Ecto neural progenitor cell (in vitro differentiated cells): ENCODE measurements around the gene LCN1.
A peak's percentile ranks its signal among the peaks of the same experiment; 100 is the strongest.

Experiments
- DNase-seq: peaks from one replicate; pipeline ENCODE4 v3.0.0-alpha.2; 2018; ENCODE audit warnings: low spot score

Gene LCN1

DNA sequence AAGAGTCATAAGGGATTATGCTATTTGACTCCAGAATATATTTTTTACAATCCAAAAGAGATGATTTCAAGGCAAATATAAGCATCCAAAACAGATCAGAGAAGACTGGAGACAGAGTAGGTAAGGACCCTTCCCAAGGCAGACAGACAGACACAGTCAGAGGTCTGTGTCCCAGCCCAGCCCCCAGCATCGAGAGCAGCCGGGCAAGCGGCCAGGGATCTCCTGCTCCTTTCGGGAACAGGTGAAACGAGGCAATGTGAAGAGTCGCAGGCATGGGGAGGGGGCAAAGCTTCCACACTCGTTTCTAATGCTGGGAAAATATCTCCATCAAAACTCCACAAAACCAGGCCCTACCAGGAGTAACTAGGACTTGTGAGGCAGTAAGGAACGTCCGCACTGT lies 46.1 kb downstream of the LCN1 start:
- no peak for DNase-seq

DNA sequence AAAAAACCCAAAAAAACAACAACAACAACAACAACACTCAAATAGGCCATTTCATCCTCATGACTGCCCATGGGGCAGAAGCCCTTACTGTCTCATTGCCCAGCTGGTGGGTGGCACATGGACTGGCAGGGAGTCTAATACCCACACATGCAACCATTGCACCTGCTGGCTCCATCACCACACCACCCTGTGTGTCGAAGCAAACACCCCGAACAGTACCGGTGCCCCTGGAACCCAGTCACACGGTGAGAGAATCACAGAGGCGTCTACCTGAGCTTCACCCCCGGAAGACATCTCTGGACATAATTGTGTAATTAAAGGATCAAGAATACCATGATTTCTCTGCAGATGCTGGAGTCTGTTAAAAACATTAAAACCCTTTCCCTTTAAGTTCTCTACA lies 46.8 kb downstream of the LCN1 start:
- DNase-seq = no peak

DNA sequence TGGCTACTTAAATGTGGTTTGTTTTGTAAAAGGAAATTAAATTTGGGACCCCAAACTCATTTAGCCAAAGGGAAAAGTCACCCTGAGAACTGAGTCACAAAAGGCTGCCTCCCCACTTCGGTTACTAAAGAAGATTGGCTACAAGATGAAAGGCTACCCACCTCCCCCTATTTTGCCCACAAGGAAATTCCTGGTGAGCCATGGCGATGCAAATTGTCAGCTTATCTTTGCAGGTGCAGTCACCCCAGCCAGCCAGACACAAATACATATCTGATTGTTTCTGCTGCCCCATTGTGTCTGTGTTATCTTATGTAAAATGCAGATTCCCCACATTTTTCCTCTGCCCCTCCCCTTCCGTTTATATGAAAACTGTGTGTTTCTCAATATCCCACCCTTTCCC lies 49.2 kb downstream of the LCN1 start:
- DNase-seq = no peak

- DNase-seq = no peak
These were observed 51.0 kb downstream of the LCN1 start for GRCh38 chr9:135572233-135572632.

- DNase-seq = no peak
These were observed 51.9 kb downstream of the LCN1 start for GRCh38 chr9:135573124-135573523.

- peak; percentile 42 for DNase-seq
These were observed 53.1 kb downstream of the LCN1 start for GRCh38 chr9:135574331-135574730.

DNA sequence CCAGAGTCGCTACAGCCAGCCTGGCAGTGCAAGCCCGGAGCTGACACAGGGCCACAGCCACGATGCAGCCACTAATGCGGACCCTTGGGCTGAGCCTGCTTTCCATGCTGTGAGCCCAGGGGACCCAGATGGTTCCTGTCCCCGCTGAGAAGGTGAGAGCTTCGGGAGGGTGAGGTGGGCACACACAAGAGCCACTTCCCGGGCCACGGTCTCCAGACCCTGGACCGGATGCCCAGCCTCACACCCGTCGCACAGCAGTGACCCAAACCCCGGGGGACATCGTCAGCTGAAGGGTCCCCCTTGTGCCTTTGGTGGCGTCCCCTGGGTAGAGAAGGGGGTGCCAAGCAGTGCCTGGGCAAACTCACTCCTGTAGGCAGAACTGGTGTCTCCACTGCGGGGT lies 53.7 kb downstream of the LCN1 start:
- peak; percentile 36 for DNase-seq
